ENCODE results near the gene POC5. TPM values are rescaled to one million over a fixed set of nuclear protein-coding genes. Genes with fewer than 3 reads are reported as not detected.

Gene POC5
- total and polyA plus RNA-seq, 2 of the 13 experiments (the other 11 are each of a cell fraction or from before 2014, with no cell fraction given): 6.9 to 9.3 TPM

GRCh38 chr5:75639535-75640311 is 77.5 kb downstream of the POC5 start:
- intact Hi-C loops (cut with micrococcal nuclease; ENCODE audit: unreplicated experiment): no loop called here
- DNase-seq (ENCODE audit: low spot score): no peak
- no peak overlapping the region for H3K27ac ChIP-seq (ENCODE audit: extremely low read length, insufficient read depth, low read length)

More at GRCh38 chr5:75639535-75640311, 77.5 kb downstream of the POC5 start:
- TF ChIP-seq CEBPG (CRISPR knock-in tag; IDR thresholded peaks at IDR 0.05): peak; percentile 45; the same call in 1 of the 2 replicates
- peak; percentile 36; the same call in 1 of the 2 replicates for TF ChIP-seq CEBPB (IDR thresholded peaks at IDR 0.05; ENCODE audit: borderline replicate concordance, low read depth, low read length)
- TF ChIP-seq HNRNPLL (IDR thresholded peaks at IDR 0.05; ENCODE audit: low read depth, low read length, poor library complexity, severe bottlenecking): no peak
- no peak for TF ChIP-seq PPARG (CRISPR knock-in tag; conservative IDR thresholded peaks at IDR 0.05)
- TF ChIP-seq FOXK2 (IDR thresholded peaks at IDR 0.05): no peak
- no peak for TF ChIP-seq MATR3 (CRISPR knock-in tag; IDR thresholded peaks at IDR 0.05)
- TF ChIP-seq NR2F6 (IDR thresholded peaks at IDR 0.05): no peak
- TF ChIP-seq NR2F6 (CRISPR knock-in tag; IDR thresholded peaks at IDR 0.05): no peak
- TF ChIP-seq ZMAT5 (CRISPR knock-in tag; IDR thresholded peaks at IDR 0.05; ENCODE audit: borderline replicate concordance, low read depth): no peak
- TF ChIP-seq KLF9 (CRISPR knock-in tag; IDR thresholded peaks at IDR 0.05; ENCODE audit: low read depth): no peak
- no peak for TF ChIP-seq SRSF9 (IDR thresholded peaks at IDR 0.05; ENCODE audit: borderline replicate concordance, insufficient read depth, low read depth, low read length, poor library complexity, severe bottlenecking)
- no peak for TF ChIP-seq MEF2D (CRISPR knock-in tag; IDR thresholded peaks at IDR 0.05)
- TF ChIP-seq TOPORS (CRISPR knock-in tag; IDR thresholded peaks at IDR 0.05): no peak
- no peak for TF ChIP-seq MED13 (CRISPR knock-in tag; IDR thresholded peaks at IDR 0.05)
- TF ChIP-seq TEAD3 (CRISPR knock-in tag; optimal IDR thresholded peaks at IDR 0.05; ENCODE audit: borderline replicate concordance): no peak
- no peak for TF ChIP-seq ZNF367 (CRISPR knock-in tag; IDR thresholded peaks at IDR 0.05; ENCODE audit: borderline replicate concordance)
- TF ChIP-seq MIXL1 (CRISPR knock-in tag; IDR thresholded peaks at IDR 0.05): no peak
- TF ChIP-seq ZNF160 (CRISPR knock-in tag; IDR thresholded peaks at IDR 0.05): no peak
- TF ChIP-seq ZNF761 (CRISPR knock-in tag; conservative IDR thresholded peaks at IDR 0.05): no peak
- TF ChIP-seq ZNF234 (CRISPR knock-in tag; conservative IDR thresholded peaks at IDR 0.05): no peak
- no peak for TF ChIP-seq MYPOP (CRISPR knock-in tag; IDR thresholded peaks at IDR 0.05)
- TF ChIP-seq ATF7 (IDR thresholded peaks at IDR 0.05): 0 out of 2 replicates have a peak, but pooled peaks have one; percentile 18
- no peak for TF ChIP-seq ATF7 (CRISPR knock-in tag; IDR thresholded peaks at IDR 0.05)
- TF ChIP-seq PREB (CRISPR knock-in tag; IDR thresholded peaks at IDR 0.05): no peak
- no peak for TF ChIP-seq ZNF264 (CRISPR knock-in tag; IDR thresholded peaks at IDR 0.05)
- TF ChIP-seq ZNF446 (CRISPR knock-in tag; IDR thresholded peaks at IDR 0.05): no peak
- no peak for TF ChIP-seq FOXK1 (CRISPR knock-in tag; IDR thresholded peaks at IDR 0.05; ENCODE audit: borderline replicate concordance, low read depth)
- TF ChIP-seq ZNF256 (CRISPR knock-in tag; conservative IDR thresholded peaks at IDR 0.05): no peak
- Histone ChIP-seq H4K20me1 (ENCODE audit: insufficient read depth, low read length) (no peaks in the 10 kb centered on the region), H3K27me3 (ENCODE audit: control insufficient read depth in 1 of 2, insufficient read depth in 2 of 2, low read length in 2 of 2) (no peaks in the 10 kb centered on the region), H3K36me3 (replicated peaks in 1 of 2; ENCODE audit: control insufficient read depth in 1 of 2, insufficient read depth in 2 of 2, low read length in 2 of 2) (no peaks in the 10 kb centered on the region), H2AFZ (ENCODE audit: low read length) (no peak overlapping the region), H3K9me3 (ENCODE audit: low read length) (no peaks in the 10 kb centered on the region), H3K4me1 (ENCODE audit: insufficient read depth, low read length) (no peaks in the 10 kb centered on the region), H3K79me2 (ENCODE audit: insufficient read depth, low read length) (no peaks in the 10 kb centered on the region), H3K4me3 (replicated peaks in 1 of 3; ENCODE audit: insufficient read depth in 1 of 3, low read depth in 2 of 3, low read length in 3 of 3) (no peak overlapping the region), H3K4me2 (ENCODE audit: low read depth, low read length) (no peak overlapping the region), H3K9ac (ENCODE audit: insufficient read depth, low read depth, low read length) (no peak overlapping the region)
- ATAC-seq (no peak), FAIRE-seq (no peak)
- ChIA-PET CTCF (ENCODE audit: low intra/inter-chr PET ratio, low total read pairs) (no interaction called here), POLR2A (no interaction called here)
- WGBS (ENCODE audit: low lambda C conversion rate): 6% methylated on average over 3 of the region's 3 CpGs
- in situ Hi-C loops (cut with HindIII; ENCODE audit: extremely low pct_ligation_motif_present, low pct_unique_long_range_greater_than_20kb): no loop called here
- BruUV-seq (replicated peaks): no TSS peak
